HG02852 (cell line): ENCODE measurements around the gene ZBTB20.

Experiments
- ATAC-seq: cut with Tn5 transposase; IDR thresholded peaks from one replicate; pipeline ENCODE4 v1.9.1; 2021; ENCODE audit warnings: mild to moderate bottlenecking, moderate library complexity; ENCODE audit not compliant: unreplicated experiment

ZBTB20 gene

GRCh38 chr3:114877378-114878113 is 269.5 kb downstream of the ZBTB20 start:
- no peak for ATAC-seq

DNA sequence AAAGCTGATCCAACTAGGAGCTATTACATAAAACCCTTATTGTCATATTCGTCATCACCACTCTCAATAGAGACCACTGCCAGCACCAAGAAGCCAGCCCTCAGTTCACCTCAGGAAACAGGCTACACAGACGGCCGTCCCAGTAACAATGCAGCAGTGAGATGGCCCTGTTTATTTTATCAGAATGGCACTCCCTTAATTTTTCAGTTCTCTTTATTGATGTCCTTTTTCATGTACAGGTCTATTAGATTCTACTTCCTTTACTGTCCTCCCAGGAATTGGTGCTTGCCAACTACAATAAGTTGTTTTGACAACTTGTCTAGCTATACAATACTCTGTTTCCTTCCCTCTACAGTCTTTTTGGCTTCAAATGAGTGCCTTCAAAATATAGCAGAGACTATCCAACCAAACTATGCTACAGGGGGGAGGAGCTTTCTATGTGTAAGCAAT is 272.5 kb downstream of the ZBTB20 start:
- ATAC-seq: no peak

- ATAC-seq: no peak
Measured at GRCh38 chr3:114873591-114873990, 273.5 kb downstream of the ZBTB20 start.

GRCh38 chr3:114872588-114872987 is 274.5 kb downstream of the ZBTB20 start:
- no peak for ATAC-seq

DNA sequence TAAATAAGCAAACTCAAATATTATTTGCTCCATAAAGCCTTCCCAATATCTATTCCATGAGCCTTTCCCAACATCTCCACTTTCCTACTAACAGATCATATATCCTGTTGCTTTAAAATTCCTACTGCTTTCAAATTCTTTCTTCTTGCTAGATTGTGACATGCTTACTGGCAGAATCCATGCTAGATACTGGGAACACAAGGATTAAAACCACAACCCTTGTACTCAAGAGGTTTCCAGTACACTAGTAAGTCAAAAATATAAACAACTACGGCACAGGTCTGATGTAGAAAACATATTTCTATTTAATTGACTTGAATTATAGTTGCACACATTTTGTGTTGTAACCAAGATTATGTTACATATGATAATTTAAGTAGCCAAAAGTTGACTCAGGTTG is 275.0 kb downstream of the ZBTB20 start:
- no peak for ATAC-seq

DNA sequence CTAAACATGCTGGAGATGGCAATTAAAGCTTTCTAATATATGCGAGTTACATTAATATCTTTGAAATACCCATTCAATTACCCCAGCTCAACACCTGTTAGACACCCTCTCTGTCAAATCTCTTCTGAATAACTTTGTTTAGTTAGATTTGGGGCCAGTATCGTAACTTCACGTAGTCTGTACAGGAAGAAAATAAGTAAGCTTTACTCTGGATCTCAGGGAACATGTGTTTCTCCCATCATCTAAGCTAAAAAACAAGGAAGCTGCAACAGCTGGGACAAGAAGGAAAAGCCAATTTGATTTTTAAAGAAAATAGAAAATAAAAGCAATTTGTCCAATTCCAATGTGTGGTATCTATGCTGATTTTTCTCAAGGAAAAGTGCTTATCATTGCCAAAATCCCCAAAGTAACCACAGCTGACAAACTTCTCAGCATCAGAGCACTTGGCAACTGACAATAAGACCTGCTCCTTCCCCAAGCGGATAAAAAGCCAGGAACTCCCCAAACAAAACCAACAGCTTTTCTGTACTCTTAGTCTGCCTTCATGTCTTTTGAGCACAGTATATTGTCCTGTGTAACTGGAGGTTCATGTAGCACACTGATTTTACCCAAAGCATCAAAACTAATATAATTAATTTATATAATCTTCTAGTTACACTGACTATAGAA is 279.1 kb downstream of the ZBTB20 start:
- ATAC-seq: no peak

GRCh38 chr3:114867359-114867758 is 279.7 kb downstream of the ZBTB20 start:
- ATAC-seq: no peak

DNA sequence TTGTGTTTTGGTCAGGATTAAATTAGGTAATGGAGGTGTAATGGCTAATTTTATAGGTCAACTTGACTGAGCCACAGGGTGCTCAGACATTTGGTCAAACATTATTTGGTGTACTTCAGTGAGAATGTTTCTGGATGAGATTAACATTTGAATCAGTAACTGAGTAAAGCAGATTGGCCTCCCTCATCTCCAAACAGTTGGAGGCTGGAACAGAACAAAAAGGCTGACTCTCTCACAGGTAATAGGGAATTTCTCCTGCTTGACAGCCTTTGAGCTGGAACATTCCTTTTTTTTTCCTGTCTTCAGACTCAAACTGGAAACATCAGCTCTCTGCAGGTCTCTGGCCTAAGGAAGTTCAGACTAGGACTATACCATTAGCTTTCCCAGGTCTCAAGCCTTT is 280.7 kb downstream of the ZBTB20 start:
- no peak for ATAC-seq

- ATAC-seq: no peak
Measured at GRCh38 chr3:114864970-114865369, 282.1 kb downstream of the ZBTB20 start.

- ATAC-seq: no peak
Measured at GRCh38 chr3:114863848-114864247, 283.2 kb downstream of the ZBTB20 start.

DNA sequence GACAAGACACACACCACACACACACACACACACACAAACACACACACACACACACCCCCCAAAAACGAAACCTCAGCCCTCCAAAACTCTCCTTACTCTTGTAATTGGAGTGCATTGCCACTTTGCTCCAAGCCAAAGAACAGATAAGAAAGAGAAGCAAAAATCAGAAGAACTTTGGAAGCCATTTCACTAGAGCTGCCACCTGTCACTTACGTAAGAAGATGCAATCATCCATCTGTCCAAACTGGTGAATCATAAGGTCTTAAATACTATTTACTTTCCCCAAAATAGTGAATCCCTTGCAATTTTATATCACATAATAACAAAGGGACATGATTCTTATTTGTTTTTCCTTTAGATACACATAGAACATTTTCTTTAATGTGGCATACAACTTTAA is 285.4 kb downstream of the ZBTB20 start:
- ATAC-seq: no peak

DNA sequence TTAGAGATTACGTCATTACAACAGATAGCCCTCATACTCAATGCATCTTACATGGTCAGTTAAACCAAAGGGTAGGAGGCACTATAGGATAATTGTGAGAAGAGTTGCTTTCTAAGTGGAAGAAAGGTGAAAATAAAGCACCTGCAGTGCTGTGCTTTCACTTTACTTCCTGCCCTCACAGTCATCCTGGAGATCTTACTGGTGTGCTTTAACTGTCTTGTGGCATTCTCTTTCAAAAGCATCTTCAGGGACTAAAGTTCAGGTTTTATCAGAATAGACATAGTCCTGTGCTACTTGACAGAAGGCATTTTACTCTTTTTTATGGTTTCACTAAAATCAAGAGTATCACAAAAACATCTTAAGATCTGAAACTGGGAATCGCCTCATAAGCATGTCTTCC is 286.6 kb downstream of the ZBTB20 start:
- no peak for ATAC-seq

DNA sequence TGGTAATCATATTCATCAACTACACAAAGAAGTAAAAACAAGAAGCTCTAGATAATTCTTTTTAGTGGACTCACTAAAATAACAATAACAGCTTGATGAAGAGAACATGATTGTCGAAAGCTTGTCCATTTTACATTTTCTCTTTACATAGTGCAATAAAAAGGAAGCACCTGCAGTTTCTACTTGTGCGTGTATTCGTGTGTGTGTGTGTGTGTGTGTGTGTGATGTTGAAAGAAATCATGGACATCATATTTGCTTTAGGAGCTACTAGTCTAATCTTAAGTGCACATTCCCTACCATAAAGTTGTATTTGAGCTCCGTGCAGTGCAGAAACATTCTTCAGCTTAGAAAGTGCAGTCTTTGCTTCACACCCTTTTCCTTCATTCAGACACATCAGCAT is 288.8 kb downstream of the ZBTB20 start:
- ATAC-seq: no peak

DNA sequence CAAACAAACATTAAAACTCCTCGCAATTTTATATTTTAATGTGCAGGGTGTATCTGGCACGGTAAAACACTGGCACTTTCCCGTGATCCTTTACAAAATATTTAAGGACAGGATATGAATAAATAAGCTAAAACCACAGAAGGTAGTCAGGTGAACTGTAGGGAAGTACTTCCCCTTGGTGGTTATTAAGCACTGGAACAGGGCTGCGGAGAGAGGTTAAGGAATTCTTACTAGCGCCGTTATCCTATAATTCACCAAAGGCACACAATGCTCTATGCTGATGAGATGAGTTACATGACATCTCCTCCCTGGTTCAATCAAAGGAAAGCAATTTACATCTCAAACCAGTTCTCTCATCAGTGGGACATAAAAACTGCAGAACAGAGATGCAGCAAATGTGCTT is 289.8 kb downstream of the ZBTB20 start:
- ATAC-seq: no peak

GRCh38 chr3:114856835-114857234 is 290.3 kb downstream of the ZBTB20 start:
- no peak for ATAC-seq

- peak; percentile 82 for ATAC-seq
Measured at GRCh38 chr3:114855839-114856238, 291.2 kb downstream of the ZBTB20 start.

DNA sequence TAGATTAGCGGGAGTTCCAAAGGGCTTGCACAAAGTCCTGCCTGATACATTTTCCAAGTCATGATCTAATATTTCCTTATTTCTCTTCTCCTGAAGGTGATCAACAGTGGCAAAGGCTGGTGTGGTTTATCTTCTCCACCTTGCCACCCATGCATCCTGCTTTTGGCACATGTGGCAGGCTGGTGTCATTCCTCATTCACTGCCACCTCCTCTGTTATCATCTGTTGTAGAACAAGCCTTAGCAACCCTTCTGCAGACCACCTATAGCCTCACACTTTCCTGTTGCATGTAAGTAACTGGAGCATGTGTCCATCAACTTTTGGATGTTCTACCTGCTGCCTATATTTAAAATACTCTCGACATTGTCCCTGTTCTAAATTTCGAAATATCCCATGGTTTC is 294.1 kb downstream of the ZBTB20 start:
- ATAC-seq: no peak

GRCh38 chr3:114850898-114851297 is 296.2 kb downstream of the ZBTB20 start:
- ATAC-seq: no peak

DNA sequence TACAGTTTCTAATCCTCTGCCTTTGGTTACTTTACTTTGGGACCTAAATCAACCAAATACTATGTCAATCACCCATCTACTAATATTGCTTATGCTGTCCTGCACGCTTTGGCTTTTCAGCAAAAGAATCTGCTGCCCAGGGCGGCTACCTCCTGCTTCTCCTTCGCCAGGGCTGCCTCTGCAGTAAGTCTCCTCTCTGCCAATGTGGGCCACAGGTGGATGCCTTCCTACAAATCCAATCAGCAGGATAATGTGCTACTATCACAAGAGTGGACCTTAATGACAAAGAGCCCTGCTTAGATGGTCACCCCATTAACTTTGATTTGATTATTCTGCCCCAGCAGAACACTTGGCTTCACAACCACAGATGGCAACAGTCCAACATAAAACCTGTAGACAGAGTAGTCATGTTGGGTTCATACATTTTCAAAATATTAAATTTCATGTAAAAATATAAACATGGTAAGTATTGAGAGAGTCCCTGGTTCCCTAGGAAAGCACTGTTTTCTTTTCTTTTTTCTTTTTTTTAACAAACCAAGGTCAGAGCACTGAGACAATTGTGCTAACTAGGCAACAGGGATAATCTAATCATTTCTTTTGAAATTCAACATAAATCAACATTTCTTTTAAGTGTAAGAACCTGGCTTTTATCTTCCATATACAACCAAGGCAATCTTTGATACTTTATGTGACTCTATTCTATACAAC is 298.3 kb downstream of the ZBTB20 start:
- no peak for ATAC-seq

DNA sequence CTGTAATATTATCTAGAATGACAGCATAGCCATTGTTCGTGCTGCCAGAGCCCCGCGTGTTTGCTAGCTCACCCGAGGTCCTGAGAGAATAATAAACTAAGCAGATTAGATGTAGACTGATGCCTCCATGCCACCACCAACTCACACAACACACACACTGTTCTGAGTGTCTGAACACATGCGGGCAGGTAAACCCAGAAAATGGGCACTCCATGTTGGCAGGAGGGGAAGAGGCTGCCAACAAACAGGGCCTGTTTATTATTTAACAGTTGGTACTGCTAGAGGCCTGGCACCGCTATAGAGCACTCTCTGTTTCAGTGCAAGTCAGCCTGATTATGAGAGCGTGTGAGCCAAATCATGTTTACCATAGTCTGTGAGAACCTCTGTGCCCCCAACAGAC is 299.0 kb downstream of the ZBTB20 start:
- no peak for ATAC-seq

DNA sequence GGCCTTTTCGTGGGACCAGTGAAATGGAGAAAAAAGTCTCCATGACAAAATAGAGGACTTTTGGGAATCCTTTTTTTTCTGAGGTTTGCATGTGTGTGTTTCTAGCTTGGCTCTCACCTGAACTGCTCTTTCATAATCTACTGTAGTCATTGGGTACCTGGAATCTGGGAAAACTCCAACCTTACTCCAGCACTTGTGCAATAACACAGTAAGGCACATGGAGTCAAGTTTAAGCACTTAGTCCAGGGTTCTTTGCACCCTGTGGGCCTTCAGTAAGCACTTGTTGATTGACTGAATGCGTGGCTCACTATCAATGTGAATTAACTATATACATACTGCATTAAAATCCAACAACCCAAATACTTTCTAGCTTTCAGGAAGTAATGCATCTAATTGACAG is 299.5 kb downstream of the ZBTB20 start:
- no peak for ATAC-seq

- ATAC-seq: no peak
Measured at GRCh38 chr3:114846779-114847178, 300.3 kb downstream of the ZBTB20 start.
